AG09309 (cell line): ENCODE data around the gene CEL.

Source experiments
- DNase-seq: peaks from one replicate; pipeline ENCODE4 v3.0.0-alpha.2; 2010; ENCODE audit warnings: low read depth
- H3K4me3 ChIP-seq: 2 replicates; pipeline ENCODE4 v1.5.1; 2011; ENCODE audit warnings: mild to moderate bottlenecking, low read depth, low read length, moderate library complexity; ENCODE audit not compliant: control insufficient read depth
- CTCF ChIP-seq: IDR thresholded peaks from 2 replicates; pipeline ENCODE4 v1.5.1; 2011; ENCODE audit warnings: mild to moderate bottlenecking, low read depth, low read length, inconsistent platforms; ENCODE audit not compliant: insufficient read depth, control insufficient read depth; ENCODE audit errors: missing control alignments

The CEL gene

GRCh38 chr9:133046196-133046899 lies 15.4 kb upstream of the CEL start:
- H3K4me3 ChIP-seq: no peak overlapping the region
- TF ChIP-seq CTCF: no peak
- DNase-seq: no peak

GRCh38 chr9:133046900-133047295 lies 14.9 kb upstream of the CEL start:
- no peak for TF ChIP-seq CTCF
- no peak for DNase-seq
- H3K4me3 ChIP-seq: no peak overlapping the region

- peak; percentile 61 for TF ChIP-seq CTCF
- H3K4me3 ChIP-seq: no peak overlapping the region
- DNase-seq: no peak
These were observed 13.2 kb upstream of the CEL start for GRCh38 chr9:133048595-133048994.

- no peak for DNase-seq
- no peak overlapping the region for H3K4me3 ChIP-seq
- TF ChIP-seq CTCF: no peak
These were observed 12.7 kb upstream of the CEL start for GRCh38 chr9:133049043-133049442.

GRCh38 chr9:133050142-133050541 lies 11.6 kb upstream of the CEL start:
- no peak overlapping the region for H3K4me3 ChIP-seq
- TF ChIP-seq CTCF: no peak
- DNase-seq: no peak

GRCh38 chr9:133050781-133051180 lies 11.0 kb upstream of the CEL start:
- DNase-seq: no peak
- H3K4me3 ChIP-seq: no peak overlapping the region
- TF ChIP-seq CTCF: no peak
